HG03108 (cell line): ENCODE measurements around the gene PREB.
"Not testable (repeated sequence)": the region's sequence is repeated elsewhere in the genome, so short reads cannot be mapped to it uniquely, and the experiment has no call there.

ENCODE experiments used
- ATAC-seq: cut with Tn5 transposase; IDR thresholded peaks from one replicate; pipeline ENCODE4 v1.9.1; 2021; ENCODE audit warnings: moderate library complexity; ENCODE audit not compliant: unreplicated experiment

The PREB gene

DNA sequence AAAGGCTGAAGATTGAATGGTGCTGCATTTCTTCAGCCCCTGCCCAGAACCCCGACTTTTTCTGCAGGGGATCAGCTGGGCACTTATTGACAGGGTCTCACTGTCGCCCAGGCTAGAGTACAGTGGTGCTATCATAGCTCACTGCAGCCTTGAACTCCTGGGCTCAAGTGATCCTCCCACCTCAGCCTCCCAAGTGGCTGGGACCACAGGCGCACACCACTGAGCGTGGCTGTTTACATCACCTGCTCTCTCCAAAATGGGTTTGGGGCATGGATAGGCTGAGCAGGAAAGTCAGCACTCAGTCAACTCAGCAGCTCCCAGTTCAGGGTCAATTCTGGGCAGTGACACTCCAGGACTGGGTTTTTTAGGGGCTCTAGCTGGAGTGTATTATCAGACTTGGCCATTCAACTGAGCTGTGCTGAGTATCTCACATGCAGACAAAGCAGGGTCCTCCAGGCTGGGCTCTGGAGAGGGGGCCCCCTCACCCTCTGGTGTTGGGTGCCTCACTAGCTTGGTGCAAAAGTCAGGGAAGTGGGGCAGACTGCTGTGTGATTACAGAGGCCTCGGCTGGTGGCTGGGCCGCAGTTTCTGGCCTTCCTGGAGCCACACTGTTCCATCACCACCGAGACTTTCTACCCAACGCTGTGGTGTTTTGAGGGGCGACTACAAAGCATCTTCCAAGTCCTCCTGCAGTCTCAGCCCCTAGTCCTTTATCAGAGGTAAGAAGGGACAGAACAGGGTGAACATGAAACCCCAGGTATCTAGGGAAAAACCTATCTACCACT, 6.4 kb downstream of the PREB start:
- no peak for ATAC-seq

DNA sequence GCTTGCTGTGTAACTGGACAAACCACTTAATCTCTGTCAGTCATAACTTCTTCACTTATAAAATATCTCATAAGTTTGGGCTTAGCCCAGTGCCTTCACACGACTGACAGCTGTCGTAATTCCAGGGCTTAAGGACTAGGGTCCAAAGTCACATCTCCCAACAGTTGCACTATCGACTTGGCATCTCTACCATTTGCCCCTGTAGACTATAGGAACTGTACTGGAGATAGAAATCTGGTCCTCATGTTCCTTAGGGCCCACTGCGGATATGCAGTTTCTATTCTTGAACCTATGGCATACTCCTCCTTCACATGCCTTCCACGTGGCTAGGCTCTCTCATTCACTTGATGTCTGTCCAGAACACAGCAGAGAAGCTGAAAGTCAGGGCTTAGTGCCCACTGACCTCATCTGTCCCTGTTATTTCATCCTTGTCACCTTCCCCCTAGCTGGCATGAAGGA, 8.2 kb downstream of the PREB start:
- ATAC-seq = no peak

DNA sequence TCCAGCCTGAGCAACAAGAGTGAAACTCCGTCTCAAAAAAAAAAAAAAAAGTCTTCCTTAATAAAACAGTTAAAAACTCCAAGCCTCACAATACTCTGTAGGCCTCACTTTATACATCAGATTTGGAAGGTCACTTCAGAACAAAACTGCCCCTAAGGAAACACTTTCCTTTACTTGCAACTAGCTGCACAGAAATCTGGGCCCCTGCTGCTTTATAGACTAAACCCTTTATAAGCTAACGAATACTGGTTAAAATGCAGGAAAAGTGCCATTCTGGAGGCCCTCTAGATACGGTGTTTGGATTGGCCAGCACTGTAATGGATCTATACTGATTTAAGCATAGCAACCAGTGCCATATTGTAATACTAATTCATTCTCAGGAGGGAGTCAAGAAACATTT, 9.3 kb downstream of the PREB start:
- no peak for ATAC-seq

DNA sequence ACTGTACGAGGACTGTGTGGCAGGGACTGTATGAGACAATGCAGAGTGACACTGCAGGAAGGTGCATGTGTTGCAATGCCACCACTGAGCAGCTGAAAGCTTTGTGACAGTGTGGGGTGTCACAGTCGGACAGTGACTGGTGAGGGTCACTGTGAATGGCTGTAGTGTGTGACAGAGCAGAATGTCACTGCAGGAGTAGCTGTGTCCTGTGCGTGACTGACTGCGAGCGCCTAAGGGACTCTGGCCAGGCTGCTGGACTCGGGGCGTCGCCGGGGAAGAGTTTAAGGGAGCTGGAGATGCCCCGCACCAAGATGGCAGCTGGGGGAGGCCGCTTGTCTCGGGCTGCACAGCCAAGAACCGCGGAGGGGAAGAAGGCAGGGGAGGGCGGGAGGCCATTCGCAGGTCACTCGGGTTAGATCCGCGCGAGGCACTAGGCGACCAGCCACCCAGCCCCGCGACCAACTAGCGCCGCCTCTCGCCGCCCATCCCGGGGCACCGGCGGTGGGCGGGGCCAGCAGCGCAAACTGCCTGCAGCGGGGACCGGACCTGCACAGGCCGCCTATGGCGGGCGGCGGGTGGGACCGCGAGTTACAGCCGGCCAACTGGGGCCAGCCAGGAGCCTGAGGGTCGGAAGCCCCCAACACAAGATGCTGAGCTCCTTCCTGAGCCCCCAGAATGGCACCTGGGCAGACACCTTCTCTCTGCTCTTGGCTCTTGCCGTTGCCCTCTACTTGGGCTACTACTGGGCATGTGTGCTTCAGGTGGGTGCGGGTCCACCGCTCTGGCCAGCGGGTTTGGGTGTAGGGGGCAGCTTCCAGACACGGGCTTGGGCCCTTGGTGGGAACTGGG, 10.9 kb downstream of the PREB start, which contains the start of gene ABHD1:
ABHD1 (plus strand) TSS at position 514 of the 849 bp plus-strand sequence; CDS start at position 648, 134 bp downstream.
- no peak for ATAC-seq

DNA sequence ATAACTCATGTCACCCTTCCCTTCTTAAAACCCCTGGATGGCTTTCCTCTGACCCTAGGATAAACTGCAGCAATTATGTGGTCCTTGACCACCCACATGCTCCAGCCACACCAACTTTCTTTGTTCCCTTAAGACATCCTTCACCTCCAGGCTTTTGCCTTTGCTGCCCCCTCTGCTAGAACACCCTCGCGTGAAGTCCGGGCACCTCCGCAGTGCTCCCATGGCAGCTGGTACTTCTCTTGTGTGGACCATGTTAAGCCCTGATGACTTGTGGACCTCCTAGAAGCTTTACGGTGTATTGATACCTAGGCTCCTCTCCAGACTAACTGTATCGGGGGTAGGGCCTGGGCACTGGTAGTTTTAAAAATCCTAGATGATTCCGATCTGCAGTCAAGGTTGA, 11.6 kb downstream of the PREB start:
- ATAC-seq = no peak

DNA sequence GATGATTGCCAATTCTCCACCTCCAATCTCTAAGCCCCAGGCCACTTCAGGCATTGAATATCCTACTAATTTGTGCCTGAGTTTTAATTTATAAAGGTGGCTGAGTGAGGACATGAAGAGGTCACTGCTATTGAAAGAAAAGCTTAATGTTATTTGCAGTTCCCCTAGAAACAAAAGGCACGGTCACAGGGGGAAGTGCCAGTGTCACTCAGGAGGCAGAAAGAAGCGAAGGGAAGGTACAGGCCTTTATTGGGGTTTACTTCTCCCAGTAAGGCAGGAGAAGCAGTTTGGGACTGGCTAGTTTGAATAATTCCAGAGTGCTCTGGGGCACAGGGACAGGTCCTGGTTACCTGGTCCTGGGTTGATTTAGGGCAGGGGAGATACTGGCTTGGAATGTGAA, 12.5 kb downstream of the PREB start:
- ATAC-seq = no peak

DNA sequence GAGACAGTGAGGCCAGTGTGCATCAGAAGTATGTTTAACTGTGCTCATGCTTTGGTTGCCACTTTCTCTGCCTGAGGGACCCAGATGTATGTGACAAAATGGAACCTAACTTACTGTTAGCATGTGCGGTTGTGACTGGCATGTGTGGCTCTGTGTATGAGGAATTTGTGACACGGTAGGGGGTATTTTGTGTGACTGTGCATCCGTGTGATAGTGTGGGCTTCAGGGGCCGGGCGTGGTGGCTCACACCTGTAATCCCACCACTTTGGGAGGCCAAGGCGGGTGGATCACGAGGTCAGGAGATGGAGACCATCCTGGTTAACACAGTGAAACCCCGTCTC, 15.1 kb downstream of the PREB start:
- not testable (repeated sequence) for ATAC-seq

DNA sequence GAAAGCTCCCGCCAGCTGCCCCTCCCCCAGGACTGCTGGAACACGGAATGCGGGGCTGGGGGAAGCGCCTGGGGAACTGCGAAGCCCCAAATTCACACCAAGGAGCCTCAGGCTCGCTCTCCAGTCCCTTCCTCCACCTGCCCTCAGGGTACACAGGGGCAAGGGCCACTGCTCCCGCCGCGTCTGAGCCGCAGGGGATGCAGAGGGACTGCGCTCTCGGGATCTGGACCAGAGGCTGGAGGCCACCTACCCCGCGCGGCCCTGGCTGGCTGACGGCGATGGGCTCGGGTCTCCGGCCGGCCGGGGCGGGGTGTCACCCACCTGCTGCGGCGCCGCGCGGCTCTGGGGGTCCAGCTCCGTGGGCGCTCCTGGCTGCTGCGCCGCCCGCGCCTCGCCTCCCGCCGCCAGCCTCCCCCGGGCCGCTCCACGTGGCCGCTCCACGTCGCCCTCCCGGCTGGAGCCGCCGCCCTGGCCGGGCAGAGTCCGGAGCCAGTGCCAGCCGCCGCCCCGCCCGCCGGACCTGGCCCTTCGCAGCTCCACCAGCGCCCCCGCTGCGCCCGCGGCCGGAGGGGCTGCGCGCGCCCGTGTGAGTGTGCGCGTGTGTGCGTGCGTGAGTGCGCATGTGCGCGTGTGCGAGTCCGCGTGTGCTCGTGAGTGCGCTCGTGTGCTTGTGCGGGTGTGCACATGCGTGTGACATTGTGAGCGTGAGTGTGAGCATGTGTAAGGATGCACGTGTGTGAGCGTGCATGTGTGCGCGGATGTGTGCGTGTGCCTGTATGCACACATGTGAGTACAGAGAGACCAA, 15.7 kb downstream of the PREB start, which contains the start of gene CGREF1:
CGREF1 (minus strand) TSS at position 604 of the 805 bp plus-strand sequence. CDS start 14,762 bp downstream, outside the sequence.
- ATAC-seq = no peak

DNA sequence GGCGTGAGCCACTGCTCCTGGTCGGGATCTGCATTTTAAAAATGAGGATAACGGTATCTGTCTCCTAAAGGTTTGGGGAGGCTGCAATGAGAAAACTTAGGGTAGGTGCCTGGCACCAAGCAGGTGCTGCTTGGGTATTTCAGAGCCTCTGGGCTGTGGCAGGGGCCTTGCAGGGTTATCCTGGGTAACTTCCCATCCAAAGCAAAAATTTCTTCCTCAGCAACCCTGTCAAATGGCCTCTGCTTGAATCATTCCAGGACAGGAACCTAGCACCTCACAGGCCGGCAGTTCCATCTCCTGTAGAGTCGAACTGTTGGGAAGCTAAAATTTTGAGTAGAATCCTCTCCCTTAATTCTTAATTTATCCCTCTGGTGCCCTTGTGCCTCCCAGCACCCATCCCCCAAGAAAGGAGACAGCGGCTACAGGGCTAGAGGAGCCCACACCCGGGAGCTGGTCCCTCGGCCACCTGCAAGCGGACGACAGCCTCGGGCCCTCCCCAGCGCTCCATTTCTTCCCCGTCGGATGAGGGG, 16.4 kb downstream of the PREB start:
- ATAC-seq = no peak

DNA sequence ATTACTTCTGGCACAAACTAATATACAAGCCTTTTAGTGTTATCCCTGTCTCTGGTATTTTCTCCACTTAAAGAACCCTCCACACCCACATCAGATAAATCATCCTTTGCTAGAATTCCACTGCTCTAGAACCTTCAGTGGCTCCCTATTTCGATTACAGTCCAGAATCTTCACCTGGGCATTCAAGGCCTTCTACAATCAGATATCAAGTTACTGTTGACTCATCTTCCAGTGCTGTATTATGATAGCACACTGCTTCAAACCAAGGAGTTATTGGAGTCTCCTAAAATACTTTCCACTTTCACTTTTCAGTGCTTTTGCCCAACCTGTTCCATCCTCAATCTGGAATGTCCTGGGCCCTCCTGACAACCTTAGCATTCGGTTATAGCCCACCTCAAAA, 18.9 kb downstream of the PREB start:
- no peak for ATAC-seq

DNA sequence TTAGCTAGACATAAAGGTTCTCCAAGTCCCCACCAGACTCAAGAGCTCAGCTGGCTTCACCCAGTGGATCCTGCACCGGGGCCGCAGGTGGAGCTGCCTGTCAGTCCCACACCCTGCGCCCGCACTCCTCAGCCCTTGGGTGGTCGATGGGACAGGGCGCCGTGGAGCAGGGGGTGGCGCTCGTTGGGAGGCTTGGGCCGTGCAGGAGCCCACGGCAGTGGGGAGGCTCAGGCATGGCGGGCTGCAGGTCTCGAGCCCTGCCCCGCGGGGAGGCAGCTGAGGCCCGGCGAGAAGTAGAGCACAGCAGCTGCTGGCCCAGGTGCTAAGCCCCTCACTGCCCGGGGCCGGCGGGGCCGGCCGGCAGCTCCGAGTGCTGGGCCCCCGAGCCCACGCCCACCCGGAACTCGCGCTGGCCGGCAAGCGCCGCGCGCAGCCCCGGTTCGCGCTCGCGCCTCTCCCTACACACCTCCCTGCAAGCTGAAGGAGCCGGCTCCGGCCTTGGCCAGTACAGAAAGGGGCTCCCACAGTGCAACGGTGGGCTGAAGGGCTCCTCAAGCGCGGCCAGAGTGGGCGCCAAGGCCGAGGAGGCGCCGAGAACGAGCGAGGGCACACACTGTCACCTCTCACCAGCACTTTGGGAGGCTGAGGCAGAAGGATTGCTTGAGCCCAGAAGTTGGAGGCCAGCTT, 22.9 kb downstream of the PREB start:
- not testable (repeated sequence) for ATAC-seq

DNA sequence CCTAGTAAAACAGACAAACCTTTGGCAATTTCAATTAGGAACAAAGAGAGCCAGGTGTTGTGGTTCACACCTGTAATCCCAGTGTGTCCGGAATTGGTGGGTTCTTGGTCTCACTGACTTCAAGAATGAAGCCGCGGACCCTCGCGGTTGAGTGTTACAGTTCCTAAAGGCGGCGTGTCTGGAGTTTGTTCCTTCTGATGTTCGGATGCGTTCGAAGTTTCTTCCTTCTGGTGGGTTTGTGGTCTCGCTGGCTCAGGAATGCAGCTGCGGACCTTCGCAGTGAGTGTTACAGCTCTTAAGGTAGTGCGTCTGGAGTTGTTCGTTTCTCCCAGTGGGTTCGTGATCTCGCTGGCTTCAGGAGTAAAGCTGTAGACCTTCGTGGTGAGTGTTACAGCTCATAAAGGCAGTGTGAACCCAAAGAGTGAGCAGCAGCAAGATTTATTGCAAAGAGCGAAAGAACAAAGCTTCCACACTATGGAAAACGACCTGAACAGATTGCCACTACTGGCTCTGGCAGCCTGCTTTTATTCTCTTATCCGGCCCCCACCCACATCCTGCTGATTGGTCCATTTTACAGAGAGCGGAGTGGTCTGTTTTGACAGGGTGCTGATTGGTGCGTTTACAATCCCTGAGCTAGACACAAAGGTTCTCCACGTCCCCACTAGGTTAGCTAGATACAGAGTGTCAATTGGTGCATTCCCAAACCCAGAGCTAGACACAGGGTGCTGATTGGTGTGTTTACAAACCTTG, 23.7 kb downstream of the PREB start:
- not testable (repeated sequence) for ATAC-seq

DNA sequence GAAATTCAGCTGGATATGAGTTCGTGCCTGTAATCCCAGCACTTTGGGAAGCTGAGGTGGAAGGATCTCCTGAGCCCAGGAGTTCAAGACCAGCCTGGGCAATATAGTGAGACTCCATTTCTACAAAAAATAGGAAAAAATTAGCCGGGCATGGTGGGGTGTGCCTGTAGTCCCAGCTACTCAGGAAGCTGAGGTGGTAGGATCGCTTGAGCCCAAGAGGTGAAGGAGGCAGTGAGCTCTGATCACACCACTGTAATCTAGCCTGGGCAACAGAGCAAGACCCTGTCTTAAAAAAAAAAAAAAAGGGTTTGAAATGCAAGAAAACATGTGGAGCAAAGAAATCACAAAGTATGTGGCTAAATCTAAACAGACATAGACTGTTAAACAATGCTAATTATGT, 25.4 kb downstream of the PREB start:
- ATAC-seq = no peak

DNA sequence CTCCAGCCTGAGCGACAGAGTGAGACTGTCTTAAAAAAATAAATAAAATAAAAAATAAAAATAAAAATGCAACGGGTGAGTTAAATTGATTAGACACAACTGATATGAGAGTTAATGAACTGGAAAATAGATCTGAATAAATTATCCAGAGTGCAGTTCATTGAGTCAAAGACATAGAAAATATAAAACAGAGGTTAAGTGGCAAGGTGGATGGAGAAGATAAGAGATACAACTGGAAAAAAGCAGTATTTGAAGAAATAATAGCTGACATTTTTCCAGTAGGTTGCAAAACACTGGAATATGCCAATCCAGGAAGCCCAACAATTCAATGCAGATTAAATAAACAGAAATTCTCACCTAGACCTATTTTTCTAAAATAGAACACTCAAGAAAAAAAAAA, 26.2 kb downstream of the PREB start:
- no peak for ATAC-seq

DNA sequence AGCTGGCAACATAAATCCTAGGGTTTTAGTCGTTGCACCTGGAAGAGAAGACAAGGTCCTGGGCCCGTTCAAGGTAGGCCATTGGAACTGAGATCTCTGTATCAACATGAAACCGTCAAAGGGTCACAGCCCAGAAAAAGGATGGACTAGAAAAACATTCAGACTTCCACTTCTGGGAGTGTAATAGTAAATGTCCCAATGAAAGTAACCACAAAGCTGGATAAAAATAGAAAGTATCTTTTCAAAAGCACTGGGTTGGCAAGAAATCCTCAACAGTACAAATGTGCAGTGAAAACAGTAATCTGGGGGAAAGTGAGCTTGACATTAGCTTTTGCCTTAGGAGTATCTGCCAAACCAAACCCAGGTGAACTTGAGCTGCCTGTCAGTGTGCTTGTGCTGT, 28.5 kb downstream of the PREB start:
- ATAC-seq = no peak

DNA sequence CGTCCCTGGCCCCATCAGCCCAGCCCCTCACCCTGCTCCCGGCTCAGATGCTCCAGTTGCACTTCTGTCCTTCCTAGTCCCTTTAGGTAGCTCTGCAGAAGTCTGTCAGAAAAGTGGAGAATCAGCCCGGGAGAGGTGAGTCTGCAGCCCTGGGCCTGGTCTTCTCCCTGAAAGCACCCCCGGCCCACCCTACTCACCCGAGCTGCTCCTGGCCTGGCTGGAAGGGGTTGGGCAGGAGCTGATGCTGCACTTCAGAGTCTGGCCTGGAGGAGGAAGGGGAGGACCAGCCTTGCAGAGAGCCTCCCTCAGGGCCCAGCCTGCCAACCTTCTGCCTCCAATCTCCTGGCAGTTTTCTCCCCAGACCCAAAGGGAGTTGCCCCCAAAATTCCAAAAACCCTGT, 32.1 kb downstream of the PREB start:
- ATAC-seq = no peak

DNA sequence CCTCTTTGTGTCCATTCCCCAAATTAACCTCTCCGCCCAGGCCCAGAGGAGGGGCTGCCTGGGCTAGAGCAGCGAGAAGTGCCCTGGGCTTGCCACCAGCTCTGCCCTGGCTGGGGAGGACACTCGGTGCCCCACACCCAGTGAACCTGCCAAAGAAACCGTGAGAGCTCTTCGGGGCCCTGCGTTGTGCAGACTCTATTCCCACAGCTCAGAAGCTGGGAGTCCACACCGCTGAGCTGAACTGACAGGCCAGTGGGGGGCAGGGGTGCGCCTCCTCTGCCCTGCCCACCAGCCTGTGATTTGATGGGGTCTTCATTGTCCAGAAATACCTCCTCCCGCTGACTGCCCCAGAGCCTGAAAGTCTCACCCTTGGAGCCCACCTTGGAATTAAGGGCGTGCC, 34.4 kb downstream of the PREB start:
- no peak for ATAC-seq

DNA sequence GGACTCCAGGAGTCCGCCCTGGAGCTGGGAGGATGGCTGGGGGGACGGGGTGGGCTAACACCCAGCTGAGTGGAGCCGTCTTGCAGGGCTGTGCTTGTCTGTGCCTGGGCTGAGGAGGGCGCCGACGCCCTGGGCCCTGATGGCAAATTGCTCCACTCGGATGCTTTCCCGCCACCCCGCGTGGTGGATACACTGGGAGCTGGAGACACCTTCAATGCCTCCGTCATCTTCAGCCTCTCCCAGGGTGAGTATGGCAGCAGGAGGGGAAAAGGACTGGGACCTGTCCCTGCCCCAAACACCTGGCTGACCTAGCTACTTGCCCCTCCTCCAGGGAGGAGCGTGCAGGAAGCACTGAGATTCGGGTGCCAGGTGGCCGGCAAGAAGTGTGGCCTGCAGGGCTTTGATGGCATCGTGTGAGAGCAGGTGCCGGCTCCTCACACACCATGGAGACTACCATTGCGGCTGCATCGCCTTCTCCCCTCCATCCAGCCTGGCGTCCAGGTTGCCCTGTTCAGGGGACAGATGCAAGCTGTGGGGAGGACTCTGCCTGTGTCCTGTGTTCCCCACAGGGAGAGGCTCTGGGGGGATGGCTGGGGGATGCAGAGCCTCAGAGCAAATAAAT, 35.0 kb downstream of the PREB start:
- no peak for ATAC-seq

DNA sequence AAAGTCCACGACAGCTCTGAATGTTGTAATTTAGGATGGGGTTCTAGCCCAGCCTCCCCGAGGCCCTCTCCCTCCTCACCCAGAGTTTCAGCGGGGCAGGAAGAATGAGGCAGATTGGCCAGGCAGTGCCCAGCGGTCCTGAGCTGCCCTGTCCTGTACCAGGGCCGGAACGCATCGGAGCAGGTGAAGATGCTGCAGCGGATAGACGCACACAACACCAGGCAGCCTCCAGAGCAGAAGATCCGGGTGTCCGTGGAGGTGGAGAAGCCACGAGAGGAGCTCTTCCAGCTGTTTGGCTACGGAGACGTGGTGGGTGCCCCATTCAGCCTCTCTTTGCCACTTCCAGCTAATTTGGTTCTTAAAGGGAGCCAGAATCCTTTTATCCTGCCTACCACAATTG, 37.1 kb downstream of the PREB start:
- no peak for ATAC-seq
